Endodermal cell (in vitro differentiated cells): ENCODE results near the gene SMAD3. TPM values are rescaled to one million over a fixed set of nuclear protein-coding genes. Genes with fewer than 3 reads are reported as not detected.

Experiments used
- DNase-seq: peaks from one replicate; pipeline ENCODE4 v3.0.0-alpha.2; 2017
- H3K27ac ChIP-seq: 2 replicates; pipeline ENCODE4 v1.5.1; 2013; ENCODE audit warnings: mild to moderate bottlenecking, low read depth, low read length, moderate library complexity
- H3K27me3 ChIP-seq: 2 replicates; pipeline ENCODE4 v1.6.1; 2013; ENCODE audit warnings: mild to moderate bottlenecking, low read length, moderate library complexity; ENCODE audit not compliant: insufficient read depth, control insufficient read depth, poor library complexity, severe bottlenecking
- H3K36me3 ChIP-seq: 2 replicates; pipeline ENCODE4 v1.7.0; 2013; ENCODE audit warnings: mild to moderate bottlenecking, low read length, moderate library complexity; ENCODE audit not compliant: control insufficient read depth, insufficient read depth
- H3K4me1 ChIP-seq: one replicate; pipeline ENCODE4 v1.7.0; 2013; ENCODE audit warnings: low read length; ENCODE audit not compliant: control insufficient read depth, insufficient read depth
- H3K4me3 ChIP-seq: 2 replicates; pipeline ENCODE4 v1.5.1; 2013; ENCODE audit warnings: mild to moderate bottlenecking, low read length, moderate library complexity
- H3K9ac ChIP-seq: 2 replicates; pipeline ENCODE4 v1.6.1; 2013; ENCODE audit warnings: mild to moderate bottlenecking, low read length, moderate library complexity; ENCODE audit not compliant: poor library complexity, severe bottlenecking; ENCODE audit errors: extremely low read depth
- H3K9me3 ChIP-seq: 2 replicates; pipeline ENCODE4 v1.6.1; 2013; ENCODE audit warnings: mild to moderate bottlenecking, low read length, moderate library complexity; ENCODE audit not compliant: control insufficient read depth
- H3K27ac Mint-ChIP-seq: 2 replicates; pipeline ENCODE4 v1.8.0; 2020; ENCODE audit warnings: mixed read lengths
- H3K27me3 Mint-ChIP-seq: 2 replicates; pipeline ENCODE4 v1.8.0; 2021; ENCODE audit warnings: mild to moderate bottlenecking, mixed read lengths; ENCODE audit not compliant: insufficient read depth
- H3K36me3 Mint-ChIP-seq: 2 replicates; pipeline ENCODE4 v1.8.0; 2020; ENCODE audit warnings: low read depth, mixed read lengths
- H3K4me1 Mint-ChIP-seq: 2 replicates; pipeline ENCODE4 v1.8.0; 2020; ENCODE audit warnings: mixed read lengths
- H3K4me3 Mint-ChIP-seq: 2 replicates; pipeline ENCODE4 v1.8.0; 2020; ENCODE audit warnings: mild to moderate bottlenecking, moderate library complexity, mixed read lengths
- H3K9me3 Mint-ChIP-seq: 2 replicates; pipeline ENCODE4 v1.8.0; 2020; ENCODE audit warnings: mild to moderate bottlenecking, mixed read lengths
- WGBS, 2 experiments: methylation state at CpG; one replicate each; pipeline versions ENCODE4 v1.1.5 to v1.1.7; 2013; ENCODE audit warnings: missing lambda C conversion rate in 2 of 2, mixed read lengths in 1 of 2; ENCODE audit not compliant: insufficient coverage in 1 of 2, insufficient read length in 1 of 2; 5-methylcytosine and 5-hydroxymethylcytosine counted together
- total RNA-seq, 2 donors: library from RNA; stranded (reverse); fragmentation: NEBNext Ultra II Directional in 1 of 2; extraction: Animal tissue kit (Norgen Biotek cat#: 25700) in 1 of 2; gene quantifications; 2 replicates in 1 of 2; 3 replicates in 1 of 2; pipeline ENCODE4 v1.2.1, GENCODE V29; 2021
- TF ChIP-seq, protein P1 (sequence below): fragments of 200-600 bp; sonication (generic); conservative IDR thresholded peaks from 2 replicates; pipeline ENCODE4 v1.5.0; 2021; ENCODE audit warnings: antibody characterized with exemption, mild to moderate bottlenecking

Gene SMAD3
- total RNA-seq, 2 donors from 2014 or later = 7.8 to 9.6 TPM

DNA sequence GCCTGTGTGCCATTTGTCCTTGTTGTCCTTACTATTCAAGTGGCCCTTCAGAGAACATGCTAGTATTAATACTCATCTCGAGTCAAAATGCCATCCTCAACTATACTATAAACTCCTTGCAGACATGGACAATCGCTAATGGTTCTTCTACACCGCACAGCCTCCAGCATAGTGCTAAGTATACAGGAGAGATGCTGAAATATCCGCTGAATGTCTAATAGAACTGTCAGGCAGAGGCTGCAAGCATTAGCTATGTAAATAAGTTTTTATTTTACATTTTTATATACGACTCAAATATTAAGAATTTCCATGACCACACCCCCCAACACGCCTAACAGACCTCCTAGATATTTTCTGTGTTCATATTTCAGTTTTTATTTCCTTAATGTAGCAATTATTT lies 149.7 kb downstream of the SMAD3 start:
- Histone ChIP-seq H3K4me1 (no peaks in the 10 kb centered on the region), H3K9me3 (no peaks in the 10 kb centered on the region), H3K27me3 (no peaks in the 10 kb centered on the region), H3K4me3 (no peak overlapping the region), H3K36me3 (peaks cover 34% of the 10 kb centered on the region), H3K9ac (no peak overlapping the region), H3K27ac (no peak overlapping the region)
- no peak overlapping the region for H3K4me3 Mint-ChIP-seq
- TF ChIP-seq, protein P1, sequence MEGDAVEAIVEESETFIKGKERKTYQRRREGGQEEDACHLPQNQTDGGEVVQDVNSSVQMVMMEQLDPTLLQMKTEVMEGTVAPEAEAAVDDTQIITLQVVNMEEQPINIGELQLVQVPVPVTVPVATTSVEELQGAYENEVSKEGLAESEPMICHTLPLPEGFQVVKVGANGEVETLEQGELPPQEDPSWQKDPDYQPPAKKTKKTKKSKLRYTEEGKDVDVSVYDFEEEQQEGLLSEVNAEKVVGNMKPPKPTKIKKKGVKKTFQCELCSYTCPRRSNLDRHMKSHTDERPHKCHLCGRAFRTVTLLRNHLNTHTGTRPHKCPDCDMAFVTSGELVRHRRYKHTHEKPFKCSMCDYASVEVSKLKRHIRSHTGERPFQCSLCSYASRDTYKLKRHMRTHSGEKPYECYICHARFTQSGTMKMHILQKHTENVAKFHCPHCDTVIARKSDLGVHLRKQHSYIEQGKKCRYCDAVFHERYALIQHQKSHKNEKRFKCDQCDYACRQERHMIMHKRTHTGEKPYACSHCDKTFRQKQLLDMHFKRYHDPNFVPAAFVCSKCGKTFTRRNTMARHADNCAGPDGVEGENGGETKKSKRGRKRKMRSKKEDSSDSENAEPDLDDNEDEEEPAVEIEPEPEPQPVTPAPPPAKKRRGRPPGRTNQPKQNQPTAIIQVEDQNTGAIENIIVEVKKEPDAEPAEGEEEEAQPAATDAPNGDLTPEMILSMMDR = no peak
- 87 to 97% methylated on average over 3 to 5 of the region's 6 CpGs for WGBS, 2 experiments
- H3K27ac Mint-ChIP-seq = no peak overlapping the region
- H3K9me3 Mint-ChIP-seq = no peaks in the 10 kb centered on the region
- H3K36me3 Mint-ChIP-seq = peaks cover 45% of the 10 kb centered on the region
- DNase-seq = no peak
- no peaks in the 10 kb centered on the region for H3K27me3 Mint-ChIP-seq
- no peaks in the 10 kb centered on the region for H3K4me1 Mint-ChIP-seq

DNA sequence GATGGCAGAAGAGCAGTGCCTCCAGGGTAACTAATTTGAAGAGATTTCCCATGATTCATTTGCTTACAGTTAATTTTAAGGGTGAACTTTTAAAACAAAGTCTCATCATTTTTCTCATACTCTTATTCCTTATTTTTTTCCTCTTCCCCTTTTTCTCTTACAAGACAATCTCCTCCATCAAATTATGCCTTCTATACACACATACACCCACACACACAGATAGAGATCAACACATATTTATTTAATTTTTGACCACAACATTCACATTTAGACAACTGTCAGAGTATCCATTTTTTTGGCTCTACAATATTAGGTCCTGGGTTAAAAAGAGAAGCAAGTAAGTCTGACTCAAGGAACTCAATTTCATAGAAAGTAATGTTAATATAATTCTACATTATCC lies 151.5 kb downstream of the SMAD3 start:
- H3K9me3 ChIP-seq = no peaks in the 10 kb centered on the region
- Mint-ChIP-seq H3K36me3 (peaks cover 43% of the 10 kb centered on the region), H3K27me3 (no peaks in the 10 kb centered on the region), H3K4me3 (no peak overlapping the region), H3K4me1 (no peaks in the 10 kb centered on the region), H3K27ac (no peak overlapping the region), H3K9me3 (no peaks in the 10 kb centered on the region)
- no peak for DNase-seq
- no peaks in the 10 kb centered on the region for H3K4me1 ChIP-seq
- no peak overlapping the region for H3K4me3 ChIP-seq
- no peak overlapping the region for H3K9ac ChIP-seq
- no peaks in the 10 kb centered on the region for H3K27me3 ChIP-seq
- TF ChIP-seq, protein P1 = no peak
- no peak overlapping the region for H3K27ac ChIP-seq
- H3K36me3 ChIP-seq = peaks cover 41% of the 10 kb centered on the region

DNA sequence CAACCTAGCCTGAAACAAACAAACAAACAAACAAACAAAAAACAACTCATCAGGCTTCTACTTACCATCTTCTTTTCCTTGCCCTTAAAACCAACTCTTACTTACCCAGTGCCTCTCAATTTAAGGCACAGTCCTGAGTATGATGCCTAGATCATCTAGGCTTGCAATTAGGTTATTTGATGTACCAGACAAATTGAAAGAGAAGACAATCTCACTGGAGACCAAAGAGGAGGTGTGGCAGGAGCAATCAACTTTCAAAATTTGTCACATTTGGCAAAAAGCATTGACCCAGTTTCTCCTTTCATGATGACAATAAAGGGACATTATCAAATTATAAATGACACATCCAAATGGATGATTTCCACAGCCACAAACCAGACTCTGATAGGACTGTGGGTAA lies 153.0 kb downstream of the SMAD3 start:
- no peak overlapping the region for H3K27ac ChIP-seq
- H3K4me1 Mint-ChIP-seq = no peaks in the 10 kb centered on the region
- no peak overlapping the region for H3K27ac Mint-ChIP-seq
- H3K36me3 Mint-ChIP-seq = peaks cover 38% of the 10 kb centered on the region
- DNase-seq = no peak
- no peak overlapping the region for H3K4me3 Mint-ChIP-seq
- TF ChIP-seq, protein P1 = no peak
- peaks cover 32% of the 10 kb centered on the region for H3K36me3 ChIP-seq
- no peak overlapping the region for H3K4me3 ChIP-seq
- no peaks in the 10 kb centered on the region for H3K27me3 Mint-ChIP-seq
- no peaks in the 10 kb centered on the region for H3K9me3 Mint-ChIP-seq
- no peaks in the 10 kb centered on the region for H3K4me1 ChIP-seq
- no peaks in the 10 kb centered on the region for H3K27me3 ChIP-seq
- H3K9me3 ChIP-seq = no peaks in the 10 kb centered on the region
- no peak overlapping the region for H3K9ac ChIP-seq
